NT2/D1 (cell line): Measurements from ENCODE around the gene MT4.

Experiments
- SUZ12 ChIP-seq: IDR thresholded peaks from 2 replicates; pipeline ENCODE4 v1.6.1; 2011; ENCODE audit not compliant: insufficient read length, insufficient read depth; ENCODE audit errors: extremely low read depth
- YY1 ChIP-seq: IDR thresholded peaks from 2 replicates; pipeline ENCODE4 v1.6.1; 2011; ENCODE audit not compliant: insufficient read length, insufficient read depth
- ZNF274 ChIP-seq: IDR thresholded peaks from 2 replicates; pipeline ENCODE4 v1.6.1; 2011; ENCODE audit warnings: mild to moderate bottlenecking, low read depth, low read length

DNA sequence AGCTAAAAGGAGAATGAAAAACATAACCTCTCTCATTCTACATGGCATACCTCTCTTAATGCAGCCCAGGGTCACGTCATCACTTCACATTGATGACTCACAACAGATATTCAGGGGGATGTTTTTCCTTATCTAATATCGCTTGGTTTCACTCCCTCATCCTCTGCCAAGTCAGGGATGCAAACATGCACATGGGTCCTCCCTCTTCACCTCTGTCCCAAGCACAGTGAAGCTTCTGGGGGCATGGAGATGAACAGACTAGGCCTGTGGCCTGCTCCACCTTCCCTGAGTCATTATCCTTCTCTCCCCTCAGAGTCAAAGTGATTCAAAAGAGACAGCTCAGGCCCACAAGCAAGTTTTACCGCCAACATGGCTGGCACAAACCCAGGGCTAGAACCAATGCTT lies 41.2 kb downstream of the MT4 start:
- TF ChIP-seq YY1 (no peak), SUZ12 (no peak), ZNF274 (no peak)
